OCI-LY3 (cell line): ENCODE data around the gene EMP1.

Experiments used
- H2AFZ ChIP-seq: fragments of 200-600, 300-600 bp; shearing (Covaris generic); 2 replicates; pipeline ENCODE4 v1.6.0; 2014; ENCODE audit warnings: antibody characterized with exemption, low read depth, low read length
- H3K27ac ChIP-seq: fragments of 200-600, 300-600 bp; sonication (generic); 2 replicates; pipeline ENCODE4 v1.5.1; 2014; ENCODE audit warnings: mild to moderate bottlenecking, low read length, moderate library complexity, mixed read lengths
- H3K27me3 ChIP-seq: fragments of 200-600, 300-600 bp; sonication (generic); 2 replicates; pipeline ENCODE4 v1.6.1; 2014; ENCODE audit warnings: low read depth, low read length, mixed read lengths
- H3K36me3 ChIP-seq: fragments of 200-600, 300-600 bp; sonication (generic); replicated peaks from 2 replicates; pipeline ENCODE3; 2014; ENCODE audit warnings: low read depth, low read length, mixed read lengths
- H3K4me1 ChIP-seq: fragments of 300-600, 200-600 bp; sonication (generic); 2 replicates; pipeline ENCODE4 v1.6.1; 2014; ENCODE audit warnings: low read length, mixed read lengths
- H3K4me2 ChIP-seq: fragments of 200-600, 300-600 bp; sonication (generic); 2 replicates; pipeline ENCODE4 v1.6.1; 2014; ENCODE audit warnings: low read length, mixed read lengths
- H3K4me3 ChIP-seq: fragments of 300-600, 200-600 bp; sonication (generic); 2 replicates; pipeline ENCODE4 v1.5.1; 2014; ENCODE audit warnings: antibody characterized with exemption, mild to moderate bottlenecking, low read length, moderate library complexity
- H3K79me2 ChIP-seq: fragments of 300-600, 200-600 bp; shearing (Covaris generic); 2 replicates; pipeline ENCODE4 v1.6.1; 2014; ENCODE audit warnings: mild to moderate bottlenecking, low read length, mixed read lengths
- H3K9ac ChIP-seq: fragments of 300-600, 200-600 bp; shearing (Covaris generic); 2 replicates; pipeline ENCODE4 v1.6.0; 2014; ENCODE audit warnings: mild to moderate bottlenecking, low read length, moderate library complexity
- H3K9me3 ChIP-seq: fragments of 200-600, 300-600 bp; shearing (Covaris generic); 2 replicates; pipeline ENCODE4 v1.6.1; 2014; ENCODE audit warnings: low read length, mixed read lengths; ENCODE audit not compliant: insufficient read depth
- H4K20me1 ChIP-seq: fragments of 200-600, 300-600 bp; sonication (generic); 2 replicates; pipeline ENCODE4 v1.6.1; 2016; ENCODE audit warnings: low read length, mixed read lengths; ENCODE audit not compliant: insufficient read depth
- EZH2phosphoT487 ChIP-seq: fragments of 200-600 bp; shearing (Covaris generic); IDR thresholded peaks from 2 replicates; pipeline ENCODE4 v1.6.1; 2018; ENCODE audit warnings: antibody characterized with exemption, mixed run types, low read depth
- TF ChIP-seq, protein P1 (sequence below): fragments of 200-600, 300-600 bp; sonication (generic); IDR thresholded peaks from 2 replicates; pipeline ENCODE4 v1.5.1; 2014; ENCODE audit warnings: antibody characterized with exemption, low read length, low read depth

The EMP1 gene

DNA sequence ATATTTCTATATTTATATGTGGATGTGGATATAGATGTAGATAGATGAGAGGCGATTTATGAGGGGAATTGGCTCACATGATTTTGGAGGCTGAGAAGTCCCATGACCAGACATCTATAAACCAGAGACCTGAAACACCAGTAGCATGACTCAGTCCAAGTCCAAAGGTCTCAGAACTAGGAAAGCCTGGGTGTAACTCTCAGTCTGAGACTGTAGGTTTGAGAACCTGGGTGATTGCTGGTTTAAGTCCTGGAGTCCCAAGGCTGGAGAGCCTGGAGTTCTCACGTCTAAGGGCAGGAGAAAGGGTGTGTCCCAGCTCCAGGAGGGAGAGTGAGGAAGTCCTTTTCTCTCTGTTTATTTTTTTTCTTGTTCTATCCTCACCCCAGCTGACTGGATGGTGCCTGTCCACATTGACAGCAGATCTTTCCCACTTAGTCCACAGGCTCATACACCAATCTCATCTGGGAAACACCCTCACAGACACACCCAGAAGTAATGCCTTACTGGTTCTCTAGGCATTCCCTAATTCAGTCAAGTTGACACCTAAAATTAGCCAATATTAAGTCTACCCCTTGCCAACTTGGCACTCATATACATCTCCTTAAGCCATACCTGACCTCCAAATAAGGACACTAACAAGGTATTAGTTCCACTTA lies 45.4 kb downstream of the EMP1 start:
- Histone ChIP-seq H3K4me2 (no peak overlapping the region), H3K27ac (no peak overlapping the region), H2AFZ (no peak overlapping the region), H3K9me3 (no peaks in the 10 kb centered on the region), H3K27me3 (peaks cover 40% of the 10 kb centered on the region), H3K36me3 (no peaks in the 10 kb centered on the region), H3K9ac (no peak overlapping the region), H3K4me3 (no peak overlapping the region), H3K4me1 (no peaks in the 10 kb centered on the region), H3K79me2 (no peaks in the 10 kb centered on the region), H4K20me1 (no peaks in the 10 kb centered on the region)
- TF ChIP-seq, protein P1, sequence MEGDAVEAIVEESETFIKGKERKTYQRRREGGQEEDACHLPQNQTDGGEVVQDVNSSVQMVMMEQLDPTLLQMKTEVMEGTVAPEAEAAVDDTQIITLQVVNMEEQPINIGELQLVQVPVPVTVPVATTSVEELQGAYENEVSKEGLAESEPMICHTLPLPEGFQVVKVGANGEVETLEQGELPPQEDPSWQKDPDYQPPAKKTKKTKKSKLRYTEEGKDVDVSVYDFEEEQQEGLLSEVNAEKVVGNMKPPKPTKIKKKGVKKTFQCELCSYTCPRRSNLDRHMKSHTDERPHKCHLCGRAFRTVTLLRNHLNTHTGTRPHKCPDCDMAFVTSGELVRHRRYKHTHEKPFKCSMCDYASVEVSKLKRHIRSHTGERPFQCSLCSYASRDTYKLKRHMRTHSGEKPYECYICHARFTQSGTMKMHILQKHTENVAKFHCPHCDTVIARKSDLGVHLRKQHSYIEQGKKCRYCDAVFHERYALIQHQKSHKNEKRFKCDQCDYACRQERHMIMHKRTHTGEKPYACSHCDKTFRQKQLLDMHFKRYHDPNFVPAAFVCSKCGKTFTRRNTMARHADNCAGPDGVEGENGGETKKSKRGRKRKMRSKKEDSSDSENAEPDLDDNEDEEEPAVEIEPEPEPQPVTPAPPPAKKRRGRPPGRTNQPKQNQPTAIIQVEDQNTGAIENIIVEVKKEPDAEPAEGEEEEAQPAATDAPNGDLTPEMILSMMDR, result no peak
- TF ChIP-seq EZH2phosphoT487, result no peak

DNA sequence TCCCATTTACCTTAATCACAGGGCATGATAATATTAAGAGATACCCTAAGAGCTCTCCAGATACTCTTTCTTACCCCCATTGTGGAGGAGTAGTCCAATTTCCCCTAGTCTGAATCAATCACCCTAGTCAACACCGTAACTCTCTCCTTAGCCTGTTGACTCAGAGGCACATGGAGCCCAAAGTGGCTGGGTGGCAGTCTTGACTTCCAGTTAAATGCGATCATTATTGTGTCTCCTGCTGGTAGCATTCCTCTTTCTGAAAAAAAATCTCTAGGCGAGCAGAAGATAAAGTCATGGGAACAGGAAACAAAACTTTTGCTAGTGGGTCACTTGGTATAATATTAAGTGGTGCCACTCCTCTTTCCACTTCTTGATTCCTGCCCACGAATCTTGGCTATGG lies 46.4 kb downstream of the EMP1 start:
- TF ChIP-seq, protein P1, result no peak
- TF ChIP-seq EZH2phosphoT487, result no peak
- H3K27ac ChIP-seq, result no peak overlapping the region
- H3K4me3 ChIP-seq, result no peak overlapping the region
- no peaks in the 10 kb centered on the region for H3K79me2 ChIP-seq
- no peak overlapping the region for H2AFZ ChIP-seq
- no peaks in the 10 kb centered on the region for H3K4me1 ChIP-seq
- no peaks in the 10 kb centered on the region for H4K20me1 ChIP-seq
- peaks cover 49% of the 10 kb centered on the region for H3K27me3 ChIP-seq
- H3K4me2 ChIP-seq, result no peak overlapping the region
- H3K9ac ChIP-seq, result no peak overlapping the region
- H3K9me3 ChIP-seq, result no peaks in the 10 kb centered on the region
- H3K36me3 ChIP-seq, result no peaks in the 10 kb centered on the region

DNA sequence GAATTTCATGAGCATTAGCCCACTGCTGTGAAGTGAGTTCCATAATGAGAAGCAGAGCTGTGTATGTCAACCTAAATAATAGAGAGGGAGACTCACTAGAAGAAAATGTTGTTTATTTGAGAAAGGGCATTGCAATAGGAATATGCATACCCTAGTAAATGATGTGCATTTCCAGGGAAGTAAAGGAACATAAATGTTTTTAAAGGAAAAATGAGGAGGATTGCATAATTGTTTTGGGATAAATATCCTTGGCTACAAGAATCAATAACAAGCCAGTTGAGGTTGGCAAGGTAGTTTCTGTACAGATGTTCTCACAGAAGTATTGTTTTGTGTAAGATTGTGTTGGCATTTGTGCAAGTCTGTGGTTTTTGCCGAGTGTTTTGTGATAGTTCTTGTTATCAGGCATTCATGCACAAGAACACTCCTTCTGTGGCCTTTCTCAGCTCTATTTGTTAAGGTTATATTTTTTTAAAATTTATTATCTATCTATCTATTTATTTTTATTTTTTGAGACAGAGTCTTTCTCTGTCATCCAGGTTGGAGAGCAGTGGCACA lies 47.1 kb downstream of the EMP1 start:
- Histone ChIP-seq H3K9me3 (no peaks in the 10 kb centered on the region), H3K9ac (no peak overlapping the region), H2AFZ (no peak overlapping the region), H3K36me3 (no peaks in the 10 kb centered on the region), H3K27me3 (peaks cover 53% of the 10 kb centered on the region), H3K27ac (no peak overlapping the region), H3K4me3 (no peak overlapping the region), H3K79me2 (no peaks in the 10 kb centered on the region), H3K4me2 (no peak overlapping the region), H3K4me1 (no peaks in the 10 kb centered on the region), H4K20me1 (no peaks in the 10 kb centered on the region)
- TF ChIP-seq, protein P1, result no peak
- no peak for TF ChIP-seq EZH2phosphoT487

DNA sequence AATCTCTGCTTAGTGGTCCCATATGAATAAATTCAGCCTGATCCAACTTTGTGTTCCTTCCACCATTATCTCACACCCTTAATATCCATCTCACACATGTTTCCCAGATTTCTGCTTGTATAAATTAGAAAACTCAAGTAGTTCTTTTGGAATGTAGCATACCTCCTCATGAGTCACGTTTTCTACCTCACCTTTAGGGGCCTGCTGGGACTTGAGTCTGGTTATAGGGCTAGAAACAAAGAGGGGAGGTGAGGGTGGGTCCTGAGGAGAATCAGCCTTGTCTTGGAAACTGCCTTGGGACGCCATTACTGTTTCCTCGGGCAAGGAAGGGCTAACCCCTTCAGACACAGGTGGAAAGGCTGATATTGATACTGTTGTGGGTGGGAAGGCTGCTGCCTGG lies 51.1 kb downstream of the EMP1 start:
- no peak for TF ChIP-seq EZH2phosphoT487
- TF ChIP-seq, protein P1, result no peak

More for the DNA sequence above, 51.1 kb downstream of the EMP1 start:
- no peak overlapping the region for H3K9ac ChIP-seq
- H3K4me3 ChIP-seq, result no peak overlapping the region
- H2AFZ ChIP-seq, result no peak overlapping the region
- H3K4me1 ChIP-seq, result no peaks in the 10 kb centered on the region
- no peak overlapping the region for H3K27ac ChIP-seq
- no peaks in the 10 kb centered on the region for H4K20me1 ChIP-seq
- H3K36me3 ChIP-seq, result no peaks in the 10 kb centered on the region
- H3K4me2 ChIP-seq, result no peak overlapping the region
- peaks cover 54% of the 10 kb centered on the region for H3K27me3 ChIP-seq
- no peaks in the 10 kb centered on the region for H3K79me2 ChIP-seq
- no peaks in the 10 kb centered on the region for H3K9me3 ChIP-seq
